ENCODE measurements around the gene TICRR.
"Not testable (repeated sequence)": the region's sequence is repeated elsewhere in the genome, so short reads cannot be mapped to it uniquely, and the experiment has no call there.

The TICRR gene

DNA sequence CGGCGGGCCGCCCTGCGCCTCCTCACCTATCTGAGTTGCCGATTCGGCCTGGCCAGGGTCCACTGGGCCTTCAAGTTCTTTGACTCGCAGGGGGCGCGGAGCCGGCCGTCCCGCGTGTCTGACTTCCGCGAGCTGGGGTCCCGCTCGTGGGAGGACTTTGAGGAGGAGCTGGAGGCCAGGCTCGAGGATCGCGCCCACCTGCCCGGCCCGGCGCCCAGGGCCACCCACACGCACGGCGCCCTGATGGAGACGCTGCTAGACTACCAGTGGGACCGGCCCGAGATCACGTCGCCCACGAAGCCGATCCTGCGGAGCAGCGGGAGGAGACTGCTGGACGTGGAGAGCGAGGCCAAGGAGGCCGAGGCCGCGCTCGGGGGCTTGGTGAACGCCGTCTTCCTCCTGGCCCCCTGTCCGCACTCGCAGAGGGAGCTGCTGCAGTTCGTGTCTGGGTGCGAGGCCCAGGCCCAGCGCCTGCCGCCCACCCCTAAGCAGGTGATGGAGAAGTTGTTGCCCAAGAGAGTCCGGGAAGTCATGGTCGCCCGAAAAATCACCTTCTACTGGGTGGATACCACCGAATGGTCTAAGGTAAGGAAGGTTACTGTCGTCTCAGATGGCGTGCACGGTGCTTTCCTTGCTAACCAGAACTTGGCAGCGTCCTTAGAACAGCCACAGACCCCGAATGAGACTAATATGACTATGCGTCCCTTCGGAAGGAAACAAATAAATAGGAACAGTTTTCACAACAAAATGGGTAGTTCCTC lies 567 bp downstream of the TICRR start:
- no peak for DNase-seq

DNA sequence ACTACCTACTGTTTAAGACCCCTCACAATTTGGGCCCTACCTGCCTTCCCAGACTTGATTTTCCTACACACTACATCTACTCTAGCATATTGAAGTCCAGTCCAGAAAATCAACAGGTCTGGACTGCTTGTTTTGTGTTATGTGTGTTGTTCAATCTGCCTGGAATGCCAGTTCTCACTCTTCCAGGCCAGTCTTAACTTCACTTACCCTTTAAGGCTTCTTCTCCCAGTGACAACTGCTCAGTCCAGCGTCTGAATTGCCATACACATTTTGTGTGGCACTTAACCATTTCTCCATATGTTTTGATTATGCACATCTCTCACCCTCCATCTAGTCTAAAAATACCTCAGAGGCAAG lies 1.1 kb downstream of the TICRR start:
- no peak for DNase-seq

DNA sequence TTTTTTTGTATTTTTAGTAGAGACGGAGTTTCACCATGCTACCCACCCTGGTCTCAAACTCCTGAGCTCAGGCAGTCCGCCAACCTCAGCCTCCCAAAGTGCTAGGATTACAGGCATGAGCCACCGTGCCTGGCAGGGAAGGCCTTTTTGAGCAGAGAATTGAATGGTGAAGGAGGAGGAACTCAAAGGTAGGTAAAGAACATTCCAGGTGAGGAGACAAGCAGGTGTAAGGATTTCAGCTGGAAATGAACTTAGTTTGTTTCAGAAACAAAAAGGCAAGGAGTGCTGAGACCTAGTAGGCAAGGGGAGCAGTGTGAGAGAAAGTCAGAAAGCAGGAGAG lies 2.5 kb downstream of the TICRR start:
- DNase-seq = no peak

DNA sequence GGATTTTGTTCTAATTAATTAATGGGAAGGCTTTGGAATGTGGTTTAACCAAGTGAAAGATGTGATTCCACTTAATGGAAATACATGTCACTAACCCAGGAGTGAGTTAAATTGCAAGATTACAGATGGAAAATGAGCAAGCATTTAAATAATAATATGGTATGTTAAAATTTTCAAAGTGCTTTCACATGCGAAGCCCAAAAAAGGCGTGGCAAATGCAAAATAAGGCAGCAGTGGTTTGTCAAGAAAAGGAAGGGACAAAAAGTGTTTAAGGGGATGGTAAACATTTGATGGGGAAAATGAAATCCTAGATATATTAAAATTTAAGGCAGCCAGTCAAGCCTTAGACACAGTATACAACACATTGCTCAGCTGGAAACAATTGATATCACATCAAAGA lies 2.9 kb downstream of the TICRR start:
- DNase-seq = no peak

DNA sequence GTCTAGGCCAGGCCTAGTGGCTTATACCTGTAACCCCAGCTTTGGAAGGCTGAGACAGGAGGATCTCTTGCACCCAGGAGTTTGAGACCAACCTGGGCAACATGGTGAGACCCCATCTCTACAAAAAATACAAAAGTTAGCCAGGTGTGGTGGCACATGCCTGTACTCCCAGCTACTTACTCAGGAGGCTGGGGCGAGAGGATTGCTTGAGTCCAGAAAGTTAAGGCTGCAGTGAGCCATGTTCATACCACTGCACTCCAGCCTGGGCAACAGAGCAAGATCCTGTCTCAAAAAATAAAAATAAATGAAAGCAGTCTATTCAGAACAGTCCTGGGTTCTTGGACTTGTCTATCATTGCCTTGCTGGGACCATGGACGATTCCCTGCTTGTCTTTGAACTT lies 5.5 kb downstream of the TICRR start:
- not testable (repeated sequence) for DNase-seq

DNA sequence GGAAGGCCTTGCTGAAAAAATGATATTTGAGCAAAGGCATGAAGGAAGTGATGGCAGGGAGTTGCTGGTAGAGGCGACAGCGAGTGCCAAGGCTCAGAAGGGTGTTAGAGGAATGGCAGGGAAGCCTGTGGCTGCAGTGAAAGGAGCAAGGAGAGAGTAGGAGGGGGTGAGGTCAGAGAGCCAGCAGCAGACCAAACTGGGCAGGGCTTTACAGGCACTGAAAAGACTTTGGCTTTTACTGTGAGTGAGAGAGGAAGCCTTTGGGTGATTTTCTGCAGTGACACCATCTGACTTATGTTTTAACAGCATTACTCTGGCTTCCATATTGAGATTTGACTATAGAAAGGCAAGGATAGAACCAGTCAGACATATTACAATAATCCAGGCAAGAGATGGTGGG lies 11.4 kb downstream of the TICRR start:
- DNase-seq = no peak

DNA sequence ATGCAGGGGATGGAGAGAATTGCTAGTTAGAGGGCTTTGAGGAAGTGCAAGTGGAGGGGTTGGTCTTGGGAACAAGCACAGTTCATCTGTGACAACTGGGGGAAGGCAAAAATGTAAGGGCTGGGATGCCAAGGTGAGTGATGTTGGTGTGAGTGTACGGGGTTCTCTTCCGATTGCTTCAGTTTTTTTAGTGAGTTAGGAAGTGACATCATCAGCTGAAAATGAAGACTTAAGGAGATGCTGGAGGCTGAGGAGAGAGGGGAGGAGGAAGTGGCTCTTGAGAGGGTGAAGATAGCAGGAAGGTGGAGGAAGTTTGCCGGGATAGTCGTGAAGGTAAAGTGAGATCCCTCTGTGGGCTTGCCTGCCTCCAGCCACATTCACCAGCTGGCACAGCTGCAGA lies 12.7 kb downstream of the TICRR start:
- no peak for DNase-seq

DNA sequence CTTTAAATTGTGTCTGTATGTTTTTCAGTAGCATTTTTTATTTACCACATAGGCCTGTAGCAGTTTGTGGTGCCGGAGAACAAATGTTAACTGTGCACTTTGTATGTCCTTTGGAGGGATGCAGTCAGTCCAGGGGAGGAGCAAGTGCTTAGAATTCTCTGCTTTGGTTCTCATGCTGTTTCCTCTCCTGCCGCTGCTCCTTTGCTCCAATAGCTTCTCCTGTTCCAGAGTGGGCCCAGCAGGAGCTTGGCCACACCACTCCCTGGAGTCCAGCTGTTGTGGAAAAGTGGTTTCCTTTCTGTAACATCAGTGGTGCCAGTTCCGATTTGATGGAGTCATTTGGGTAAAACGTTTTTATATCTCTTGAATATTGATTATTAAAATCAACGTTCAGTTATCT lies 16.6 kb downstream of the TICRR start:
- no peak for DNase-seq

DNA sequence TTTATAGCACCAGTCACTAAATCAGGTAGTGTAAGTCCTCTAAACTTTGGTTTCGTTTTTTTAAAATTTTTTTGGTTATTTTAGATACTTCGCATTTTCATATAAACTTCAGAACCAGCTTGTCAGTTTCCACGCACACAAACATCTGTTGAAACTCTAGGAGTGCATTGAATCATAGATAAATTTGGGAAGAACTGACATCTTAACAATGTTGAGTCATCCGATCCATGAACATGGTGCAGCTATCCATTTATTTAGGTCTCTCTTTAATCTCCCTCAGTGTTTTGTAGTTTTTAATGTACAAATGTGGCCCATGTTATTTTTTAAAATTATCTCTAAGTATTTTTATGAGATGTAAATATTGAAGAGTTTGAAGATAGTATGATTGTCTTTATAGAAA lies 17.7 kb downstream of the TICRR start:
- DNase-seq = no peak

DNA sequence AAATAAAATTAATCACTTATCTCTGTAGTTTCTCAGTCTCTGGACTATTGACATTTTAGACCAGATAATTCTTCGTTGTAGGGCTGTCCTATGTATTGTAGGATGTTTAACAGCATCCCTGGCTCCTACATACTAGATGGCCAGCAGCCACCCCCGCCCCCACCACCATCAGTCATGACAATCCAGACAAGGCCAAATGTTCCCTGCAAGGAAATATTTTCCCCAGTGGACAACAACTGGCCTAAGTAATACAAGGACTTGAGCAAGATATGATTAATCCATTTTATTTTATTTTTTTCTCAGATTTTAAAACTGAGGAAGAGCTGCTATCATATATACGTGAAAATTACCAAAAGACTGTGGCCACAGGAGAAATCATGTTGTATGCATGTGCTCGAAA lies 23.8 kb downstream of the TICRR start:
- DNase-seq = no peak

DNA sequence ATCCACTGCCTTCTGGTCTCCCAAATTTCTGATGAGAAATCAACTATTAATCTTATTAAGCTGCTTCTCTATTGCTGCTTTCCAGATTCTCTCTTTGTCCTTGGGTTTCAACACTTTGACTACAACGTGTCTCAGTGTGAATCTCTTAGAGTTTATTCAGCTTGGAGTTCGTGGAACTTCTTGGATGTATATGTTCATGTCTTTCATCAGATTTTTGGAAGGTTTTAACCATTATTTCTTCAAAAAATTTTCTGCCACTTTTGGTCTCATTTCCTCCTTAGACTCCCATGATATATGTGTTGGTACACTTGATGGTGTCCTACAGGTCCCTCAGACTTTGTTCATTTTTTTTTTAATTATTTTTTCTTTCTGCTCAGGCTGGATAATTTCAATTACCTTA lies 36.0 kb downstream of the TICRR start:
- DNase-seq = no peak

DNA sequence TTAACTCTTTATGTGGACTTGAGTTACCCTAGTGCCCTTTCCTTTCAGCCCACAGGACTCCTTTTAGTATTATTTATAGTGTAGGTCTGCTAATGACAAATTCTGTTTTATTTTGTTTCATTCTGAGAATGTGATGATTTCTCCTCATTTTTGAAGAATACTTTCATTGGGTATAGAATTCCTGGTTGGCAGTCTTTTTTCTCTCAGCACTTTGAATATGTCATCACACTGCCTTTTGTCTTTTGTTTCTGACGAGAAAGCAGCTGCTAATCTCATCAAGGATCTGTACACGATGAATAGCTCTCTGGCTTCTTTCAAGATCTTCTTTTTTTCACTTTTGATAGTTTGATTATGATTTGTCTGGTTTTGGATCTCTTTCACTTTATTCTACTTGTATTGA lies 37.8 kb downstream of the TICRR start:
- DNase-seq = no peak

DNA sequence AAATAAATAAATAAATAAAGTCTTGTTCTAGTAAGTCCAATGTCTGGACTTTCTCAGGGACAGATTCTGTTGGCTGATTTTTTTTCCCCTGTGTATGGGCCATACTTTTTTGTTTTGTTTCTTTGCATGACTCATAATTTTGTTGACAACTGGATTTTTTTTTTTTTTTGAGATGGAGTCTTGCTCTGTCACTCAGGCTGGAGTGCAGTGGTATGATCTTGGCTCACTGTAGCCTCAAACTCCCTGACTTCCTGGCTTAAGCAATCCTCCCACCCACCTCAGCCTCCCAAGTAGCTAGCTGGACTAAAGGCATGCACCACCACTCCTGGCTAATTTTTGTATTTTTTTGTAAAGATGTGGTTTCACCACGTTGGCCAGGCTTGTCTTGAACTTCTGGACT lies 38.9 kb downstream of the TICRR start:
- DNase-seq = no peak

DNA sequence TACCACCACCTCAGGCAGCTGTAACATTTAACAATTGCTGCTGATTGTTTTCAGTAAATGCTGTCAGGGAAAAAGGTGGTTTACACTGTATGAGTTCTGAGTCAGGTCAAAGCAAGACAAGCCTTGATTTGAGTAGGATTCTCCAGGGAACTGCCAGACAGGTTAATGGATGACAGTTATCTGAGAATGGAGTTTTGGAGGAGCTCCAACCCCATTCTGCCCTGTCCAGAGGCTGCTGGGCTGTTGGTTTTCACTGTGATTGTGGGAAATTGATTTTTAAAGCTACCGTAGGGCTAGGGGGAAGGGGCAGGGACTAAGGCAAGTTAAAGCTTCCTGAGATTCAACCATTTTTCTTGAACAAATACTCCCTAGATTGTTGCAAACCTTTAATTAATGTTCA lies 39.9 kb downstream of the TICRR start:
- DNase-seq = no peak

DNA sequence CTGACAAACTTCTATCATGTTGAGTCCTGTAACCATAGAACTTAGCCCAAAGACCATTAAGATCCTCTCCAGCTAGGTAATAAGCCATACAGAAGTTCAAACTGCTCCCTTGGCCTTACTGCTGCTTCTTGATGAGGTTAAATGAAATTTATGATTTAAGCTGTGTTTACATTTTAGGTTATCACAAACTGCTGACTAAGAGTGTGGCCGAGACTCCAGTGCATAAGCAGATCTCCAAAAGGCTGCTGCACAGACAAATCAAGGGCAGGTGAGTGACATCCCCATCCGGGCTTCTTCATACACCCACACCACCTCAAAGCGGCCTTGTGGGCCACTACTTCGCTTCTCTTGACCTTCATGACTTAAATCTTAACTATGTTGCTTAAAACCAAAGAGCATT lies 41.0 kb downstream of the TICRR start:
- no peak for DNase-seq

DNA sequence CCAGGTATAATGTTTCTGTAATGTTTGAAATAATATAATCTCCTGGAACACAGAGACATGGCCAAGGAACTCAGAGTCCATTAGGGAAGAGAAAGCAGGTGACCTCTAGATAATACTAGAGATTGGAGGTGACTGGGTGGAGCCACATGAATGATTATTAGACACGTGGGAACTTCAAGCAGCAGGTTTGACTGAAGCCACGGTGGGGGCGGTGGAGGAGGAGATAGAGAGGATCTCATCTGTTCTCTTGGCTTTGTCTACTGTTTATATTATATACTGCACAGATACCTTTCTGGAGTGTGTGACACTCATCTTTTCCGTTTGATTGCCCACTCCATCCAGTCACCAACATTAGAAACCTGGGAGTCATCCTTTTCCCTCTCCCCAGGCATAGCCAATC lies 46.3 kb downstream of the TICRR start:
- DNase-seq = no peak

DNA sequence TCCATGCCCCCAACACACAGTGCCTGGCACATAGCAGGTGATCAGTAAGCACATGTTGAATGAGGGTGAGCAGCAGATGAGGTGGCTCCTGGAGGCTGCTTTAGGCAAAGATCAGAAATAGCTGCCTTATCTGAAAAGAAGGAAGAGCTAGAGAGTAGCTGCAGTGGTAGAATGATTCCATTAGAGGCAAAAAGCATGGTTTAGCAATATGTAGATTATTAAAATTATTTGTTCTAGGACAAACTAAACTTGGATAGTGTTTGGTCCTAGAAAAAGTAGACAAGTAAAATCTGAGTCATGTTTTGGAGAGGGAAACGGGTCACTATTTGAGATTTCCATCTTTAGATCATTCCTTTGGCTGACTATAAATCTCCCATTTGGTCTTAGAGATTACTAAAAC lies 47.9 kb downstream of the TICRR start:
- no peak for DNase-seq

DNA sequence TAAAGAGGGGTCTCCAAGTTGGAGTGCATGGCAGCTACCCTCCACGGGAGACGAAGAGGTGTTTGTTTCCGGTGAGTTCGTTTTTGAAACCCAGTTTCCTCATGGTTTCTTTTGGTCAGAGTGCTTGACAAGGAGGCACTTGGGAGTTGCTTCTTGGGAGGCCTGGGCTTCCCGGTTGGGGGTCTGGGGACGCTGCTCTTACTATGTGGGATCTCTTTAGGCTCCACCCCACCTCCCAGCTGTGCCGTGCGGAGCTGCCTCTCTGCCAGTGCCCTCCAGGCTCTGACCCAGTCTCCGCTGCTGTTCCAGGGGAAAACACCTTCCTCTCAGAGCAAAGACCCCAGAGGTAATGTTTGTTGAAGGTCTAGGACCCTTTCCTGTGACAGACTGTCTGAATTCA lies 50.4 kb downstream of the TICRR start:
- no peak for DNase-seq

DNA sequence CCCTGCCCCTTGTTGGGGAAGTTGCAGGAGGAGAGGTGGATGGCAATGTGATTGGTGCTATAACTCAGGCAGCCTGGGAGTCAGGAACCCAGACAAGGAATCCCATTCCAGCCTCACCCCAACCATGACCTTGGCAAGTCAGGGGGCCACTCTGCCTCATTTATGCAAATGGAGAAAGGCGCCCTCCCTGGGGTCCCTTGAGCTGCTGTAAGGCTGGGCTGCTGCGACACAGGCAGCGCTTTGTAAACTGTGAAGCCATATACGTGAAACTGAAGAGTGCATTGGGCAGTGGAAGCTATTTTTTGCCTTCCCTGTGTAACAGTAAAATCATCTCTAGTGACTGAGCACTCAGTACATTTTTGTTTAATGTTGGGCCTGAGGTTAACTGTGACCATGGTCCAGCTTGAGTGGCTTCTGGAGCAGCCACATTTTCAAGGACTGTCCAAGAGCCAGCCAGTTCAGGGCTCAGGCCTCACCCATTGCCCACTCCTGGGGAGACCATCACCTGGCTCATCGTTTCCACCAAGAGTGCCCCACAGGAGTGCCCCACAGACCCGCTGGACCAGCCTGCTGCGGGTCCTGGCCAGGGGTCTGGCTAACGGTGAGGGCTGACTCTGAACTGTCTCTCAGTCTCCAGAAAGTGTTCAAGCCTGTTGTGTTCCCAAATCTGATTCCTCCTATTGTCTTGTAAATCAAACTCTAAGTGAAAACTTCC lies 52.1 kb downstream of the TICRR start:
- no peak for DNase-seq

DNA sequence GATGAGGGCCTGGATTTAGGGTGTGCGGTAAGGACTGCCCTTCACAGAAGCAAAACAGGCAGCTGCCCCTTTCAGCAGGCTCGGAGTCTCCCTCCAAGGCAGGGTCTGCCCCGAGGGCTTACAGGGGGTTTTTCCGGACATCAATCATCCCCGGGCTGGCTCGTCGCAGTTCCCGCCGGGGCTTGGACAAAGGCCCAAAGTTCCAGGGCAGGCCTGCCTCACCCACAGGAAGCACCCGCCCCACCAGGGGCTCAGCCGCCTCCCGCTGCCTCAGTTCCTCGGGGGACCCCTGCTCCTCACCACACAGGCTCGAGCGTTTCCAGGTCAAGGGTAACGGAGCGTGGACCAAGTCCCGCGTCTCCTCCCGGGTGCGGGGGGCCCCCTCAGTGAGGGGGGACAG lies 53.0 kb downstream of the TICRR start:
- no peak for DNase-seq

DNA sequence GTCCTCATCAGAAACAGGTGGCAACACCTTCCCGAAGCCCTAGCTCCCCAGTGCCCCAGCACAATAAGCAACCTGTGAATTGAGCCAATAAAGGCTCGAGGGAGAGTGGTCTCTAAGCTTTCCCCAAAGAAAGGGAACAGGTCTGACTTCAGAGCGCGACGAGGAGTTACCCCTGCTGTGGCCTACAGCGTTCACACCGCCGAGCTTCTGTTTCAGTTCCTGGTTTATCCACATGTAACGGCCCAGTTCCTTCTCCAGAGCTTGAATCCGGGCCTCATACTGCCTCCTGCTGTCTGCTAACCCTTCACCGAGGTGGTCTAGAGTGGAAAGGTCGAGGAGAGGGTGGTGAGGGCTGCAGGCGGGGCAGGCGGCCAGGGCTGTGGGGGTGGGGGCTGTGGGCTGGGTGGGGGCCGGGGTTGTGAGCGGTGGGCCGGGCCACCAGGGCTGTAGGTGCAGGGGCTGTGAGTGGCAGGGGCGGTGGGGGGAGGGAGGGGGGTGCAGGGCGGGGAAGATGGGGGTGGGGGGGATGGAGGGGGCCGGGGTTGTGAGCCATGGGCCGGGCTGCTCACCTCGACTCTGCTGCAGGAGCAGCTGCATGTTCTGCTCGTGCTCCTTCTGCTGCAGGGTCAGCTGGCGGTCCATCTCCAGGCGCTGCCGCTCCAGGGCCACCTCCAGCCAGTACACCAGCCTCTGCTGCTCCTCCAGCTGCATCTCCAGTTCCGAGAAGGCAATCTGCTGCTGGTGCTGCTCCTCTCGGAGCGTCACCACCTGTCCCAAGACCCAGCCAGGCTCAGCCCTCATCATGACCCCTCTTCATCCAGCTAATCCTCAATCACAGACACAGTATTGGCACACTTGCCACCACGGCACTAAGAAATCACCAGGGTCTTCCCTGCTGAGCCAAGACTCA lies 53.8 kb downstream of the TICRR start:
- DNase-seq = no peak

DNA sequence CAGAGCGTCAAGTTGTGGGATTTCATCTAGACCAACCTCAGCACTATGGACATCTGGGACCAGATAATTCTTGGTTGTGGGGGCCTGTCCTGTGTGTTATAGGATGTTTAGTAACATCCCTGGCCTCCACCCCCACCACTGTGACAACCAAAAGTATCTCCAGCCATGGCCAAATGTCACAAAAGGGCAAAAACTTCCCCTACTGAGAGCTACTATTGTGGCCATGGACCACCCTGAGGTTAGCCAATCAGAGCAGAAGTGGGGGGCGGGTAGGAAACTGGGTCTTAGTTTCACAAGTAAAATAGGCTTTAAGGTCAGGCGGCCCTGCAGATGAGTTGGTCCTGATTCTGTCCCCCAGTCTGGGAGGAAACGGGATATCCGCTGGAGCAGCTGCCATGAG lies 54.6 kb downstream of the TICRR start:
- DNase-seq = no peak

DNA sequence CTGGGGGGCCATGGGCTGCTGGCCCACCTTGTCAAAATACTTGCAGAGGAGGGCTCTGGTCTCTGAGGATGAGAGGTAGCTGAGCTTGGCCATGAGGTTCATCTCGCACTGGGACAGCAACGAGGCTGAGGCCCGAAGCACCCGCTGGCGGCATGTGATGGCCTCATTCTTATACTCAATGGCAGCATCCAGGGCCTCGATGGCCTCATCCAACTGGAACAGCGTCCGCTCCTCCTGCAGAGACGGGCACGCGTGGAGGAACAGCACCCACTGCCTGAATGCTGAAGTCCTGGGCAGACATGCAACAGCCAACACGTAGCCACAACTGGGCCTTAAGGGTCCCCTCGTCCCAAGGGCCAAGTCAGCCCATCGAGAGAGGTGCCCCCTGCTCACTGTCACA lies 55.0 kb downstream of the TICRR start:
- DNase-seq = no peak

Data from activated gamma-delta T cell treated with Interleukin-2 at 50 U/mL for 16 hours (primary cell).